Fibroblast of lung (primary cell): ENCODE data around the gene GADD45G. TPM values are rescaled to one million over a fixed set of nuclear protein-coding genes. Genes with fewer than 3 reads are reported as not detected.
A peak's percentile ranks its signal among the peaks of the same experiment; 100 is the strongest.

Source experiments
- DNase-seq, 2 donors: peaks; one replicate each; pipeline versions ENCODE4 v3.0.0 to v3.0.0-alpha.2; 2010; ENCODE audit warnings: low read depth in 2 of 2
- H2AFZ ChIP-seq: 2 replicates; pipeline ENCODE4 v1.5.1; 2012; ENCODE audit warnings: low read length, control low read depth, inconsistent platforms
- H3K27ac ChIP-seq: 2 replicates; pipeline ENCODE4 v1.5.1; 2011; ENCODE audit warnings: low read length, control low read depth; ENCODE audit not compliant: insufficient read depth
- H3K27me3 ChIP-seq: 2 replicates; pipeline ENCODE4 v1.5.1; 2011; ENCODE audit warnings: mild to moderate bottlenecking, low read length; ENCODE audit not compliant: control insufficient read depth, insufficient read depth
- H3K36me3 ChIP-seq: 2 replicates; pipeline ENCODE4 v1.5.1; 2011; ENCODE audit warnings: low read length; ENCODE audit not compliant: control insufficient read depth, insufficient read depth
- H3K4me1 ChIP-seq: 2 replicates; pipeline ENCODE4 v1.5.1; 2011; ENCODE audit warnings: low read length; ENCODE audit not compliant: control insufficient read depth, insufficient read depth; ENCODE audit errors: extremely low read depth
- H3K4me2 ChIP-seq: 2 replicates; pipeline ENCODE4 v1.5.1; 2011; ENCODE audit warnings: low read length, control low read depth; ENCODE audit not compliant: insufficient read depth; ENCODE audit errors: extremely low read depth
- H3K4me3 ChIP-seq, 4 experiments: fragments of 200-600 bp in 1 of 4; sonication (generic) in 1 of 4; replicated peaks in 1 of 4; 2 replicates each; pipeline ENCODE4 v1.5.1; 2011 to 2016; ENCODE audit warnings: low read length in 4 of 4, low read depth in 3 of 4, mild to moderate bottlenecking in 3 of 4, control low read depth in 2 of 4, inconsistent platforms in 1 of 4, mixed read lengths in 1 of 4; ENCODE audit not compliant: insufficient read depth in 1 of 4; ENCODE audit errors: control extremely low read depth in 1 of 4
- H3K79me2 ChIP-seq: 2 replicates; pipeline ENCODE4 v1.5.1; 2012; ENCODE audit warnings: mild to moderate bottlenecking, low read length, inconsistent platforms; ENCODE audit not compliant: control insufficient read depth, insufficient read depth
- H3K9ac ChIP-seq: 2 replicates; pipeline ENCODE4 v1.5.1; 2011; ENCODE audit warnings: mild to moderate bottlenecking, low read length, control low read depth; ENCODE audit not compliant: insufficient read depth
- H3K9me3 ChIP-seq: 2 replicates; pipeline ENCODE4 v1.5.1; 2012; ENCODE audit warnings: low read depth, low read length; ENCODE audit not compliant: control insufficient read depth, insufficient read depth
- H4K20me1 ChIP-seq: 2 replicates; pipeline ENCODE4 v1.5.1; 2011; ENCODE audit warnings: low read length; ENCODE audit not compliant: control insufficient read depth, insufficient read depth; ENCODE audit errors: extremely low read depth
- CTCF ChIP-seq, 2 donors: IDR thresholded peaks in 1 of 2; conservative IDR thresholded peaks in 1 of 2; 1 replicate in 1 of 2; 2 replicates in 1 of 2; pipeline ENCODE4 v1.5.1; 2011 to 2012; ENCODE audit warnings: low read length in 2 of 2, control low read depth in 1 of 2, inconsistent platforms in 1 of 2, low read depth in 1 of 2, mild to moderate bottlenecking in 1 of 2
- EZH2 ChIP-seq: IDR thresholded peaks from 2 replicates; pipeline ENCODE4 v1.5.1; 2012; ENCODE audit warnings: low read length, control low read depth, mild to moderate bottlenecking; ENCODE audit errors: missing control alignments
- polyA plus RNA-seq, 2 donors: library from polyadenylated mRNA; depleted of rRNA in 1 of 2; stranded (reverse) in 1 of 2; unstranded in 1 of 2; fragments of >200 nt; gene quantifications; 2 replicates each; pipeline ENCODE4 v1.2.1, GENCODE V29; 2011 to 2012; ENCODE audit warnings: missing spikeins in 1 of 2
- total RNA-seq: library from RNA; depleted of rRNA; stranded (reverse); fragments of >200 nt; gene quantifications from 2 replicates; pipeline ENCODE4 v1.2.1, GENCODE V29; 2014

GADD45G gene
- total and polyA plus RNA-seq, 2 donors (not counting 1 experiment from before 2014, with no cell fraction given), result 3.5 TPM; not detected in 1

- Histone ChIP-seq H3K4me1 (peaks cover 4% of the 10 kb centered on the region), H3K36me3 (no peaks in the 10 kb centered on the region), H3K9ac (no peak overlapping the region), H2AFZ (no peak overlapping the region), H4K20me1 (no peaks in the 10 kb centered on the region), H3K9me3 (no peaks in the 10 kb centered on the region), H3K4me3 (peak overlapping the region; percentile 9 to 62 (median 30)), H3K27ac (no peak overlapping the region), H3K4me2 (peak overlapping the region; percentile 72), H3K27me3 (peaks cover 2% of the 10 kb centered on the region), H3K79me2 (no peaks in the 10 kb centered on the region)
- peak; percentile 40 to 48 for DNase-seq
- TF ChIP-seq CTCF (conservative IDR thresholded peaks at IDR 0.05 in 1 of 2, IDR thresholded peaks at IDR 0.05 in 1 of 2; ENCODE audit: low read depth in 1 of 2, low read length in 2 of 2) (peak in 1 of 2 donors; percentile 41), EZH2 (no peak)
These were observed 796 bp upstream of the GADD45G start for GRCh38 chr9:89603767-89604665.

GRCh38 chr9:89605465-89606048 lies 745 bp downstream of the GADD45G start:
- Histone ChIP-seq H3K4me2 (peak overlapping the region; percentile 40), H2AFZ (peak overlapping the region; percentile 40), H3K9me3 (no peaks in the 10 kb centered on the region), H3K9ac (no peak overlapping the region), H3K27ac (peak overlapping the region; percentile 2), H4K20me1 (no peaks in the 10 kb centered on the region), H3K36me3 (no peaks in the 10 kb centered on the region), H3K4me3 (peak overlapping the region; percentile 10 to 62 (median 38)), H3K79me2 (no peaks in the 10 kb centered on the region), H3K27me3 (peaks cover 2% of the 10 kb centered on the region), H3K4me1 (peaks cover 4% of the 10 kb centered on the region)
- DNase-seq, result peak; percentile 39 to 72
- TF ChIP-seq EZH2, result no peak
- TF ChIP-seq CTCF (conservative IDR thresholded peaks at IDR 0.05 in 1 of 2, IDR thresholded peaks at IDR 0.05 in 1 of 2; ENCODE audit: low read depth in 1 of 2, low read length in 2 of 2), result no peak

DNA sequence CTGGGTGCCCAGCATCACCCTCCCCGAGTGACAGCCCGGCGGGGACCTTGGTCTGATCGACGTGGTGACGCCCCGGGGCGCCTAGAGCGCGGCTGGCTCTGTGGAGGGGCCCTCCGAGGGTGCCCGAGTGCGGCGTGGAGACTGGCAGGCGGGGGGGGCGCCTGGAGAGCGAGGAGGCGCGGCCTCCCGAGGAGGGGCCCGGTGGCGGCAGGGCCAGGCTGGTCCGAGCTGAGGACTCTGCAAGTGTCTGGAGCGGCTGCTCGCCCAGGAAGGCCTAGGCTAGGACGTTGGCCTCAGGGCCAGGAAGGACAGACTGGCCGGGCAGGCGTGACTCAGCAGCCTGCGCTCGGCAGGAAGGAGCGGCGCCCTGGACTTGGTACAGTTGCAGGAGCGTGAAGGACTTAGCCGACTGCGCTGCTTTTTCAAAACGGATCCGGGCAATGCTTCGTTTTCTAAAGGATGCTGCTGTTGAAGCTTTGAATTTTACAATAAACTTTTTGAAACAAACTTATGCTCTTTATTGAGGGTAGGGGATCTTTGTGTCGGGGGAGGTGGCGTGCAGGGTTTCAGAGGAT lies 1.3 kb downstream of the GADD45G start:
- H2AFZ ChIP-seq, result peak overlapping the region; percentile 40
- no peak overlapping the region for H3K9ac ChIP-seq
- DNase-seq, result peak; percentile 71 to 81
- TF ChIP-seq CTCF (conservative IDR thresholded peaks at IDR 0.05 in 1 of 2, IDR thresholded peaks at IDR 0.05 in 1 of 2; ENCODE audit: low read depth in 1 of 2, low read length in 2 of 2), result no peak
- no peak for TF ChIP-seq EZH2
- H3K9me3 ChIP-seq, result no peaks in the 10 kb centered on the region
- no peaks in the 10 kb centered on the region for H4K20me1 ChIP-seq
- H3K4me3 ChIP-seq, result peak overlapping the region in 2 of 4 experiments; percentile 4 to 62
- no peaks in the 10 kb centered on the region for H3K79me2 ChIP-seq
- H3K36me3 ChIP-seq, result no peaks in the 10 kb centered on the region
- peak overlapping the region; percentile 15 for H3K4me2 ChIP-seq
- peak overlapping the region; percentile 2 for H3K27ac ChIP-seq
- H3K4me1 ChIP-seq, result peaks cover 4% of the 10 kb centered on the region
- peaks cover 2% of the 10 kb centered on the region for H3K27me3 ChIP-seq
